Activated naive CD4-positive, alpha-beta T cell treated with anti-CD3 and anti-CD28 coated beads for 36 hours (primary cell): ENCODE measurements around the gene NOX5. TPM values are rescaled to one million over a fixed set of nuclear protein-coding genes. Genes with fewer than 3 reads are reported as not detected.

Experiments used
- CTCF ChIA-PET: fragments of 350-600 bp; sonication (Branson Sonifier 250); formaldehyde crosslinking; loops from one replicate; lab custom pipeline; 2021; ENCODE audit warnings: antibody characterized with exemption; lab: Charles Lee
- DNase-seq: peaks from one replicate; pipeline ENCODE4 v3.0.0-alpha.2; 2020
- H3K27ac Mint-ChIP-seq: one replicate; pipeline ENCODE4 v1.8.0; 2021; ENCODE audit warnings: mild to moderate bottlenecking, mixed read lengths
- H3K27me3 Mint-ChIP-seq: one replicate; pipeline ENCODE4 v1.8.0; 2021; ENCODE audit warnings: low read depth, mixed read lengths
- H3K36me3 Mint-ChIP-seq: one replicate; pipeline ENCODE4 v1.8.0; 2021; ENCODE audit warnings: low read depth, mixed read lengths
- H3K4me1 Mint-ChIP-seq: one replicate; pipeline ENCODE4 v1.8.0; 2021; ENCODE audit warnings: low read depth, mixed read lengths
- H3K4me3 Mint-ChIP-seq: one replicate; pipeline ENCODE4 v1.8.0; 2021; ENCODE audit warnings: mild to moderate bottlenecking, moderate library complexity, mixed read lengths
- H3K9me3 Mint-ChIP-seq: one replicate; pipeline ENCODE4 v1.8.0; 2021; ENCODE audit warnings: mixed read lengths
- intact Hi-C: fragments of 100-400 bp; cut with micrococcal nuclease; formaldehyde crosslinking; loops from one replicate; pipeline ENCODE4 v1.15.1; 2023
- total RNA-seq, 2 experiments: library from RNA; stranded (reverse); gene quantifications; one replicate each; pipeline ENCODE4 v1.2.3, GENCODE V29; 2021

The NOX5 gene
- total RNA-seq, 2 experiments from 2014 or later, result not detected

DNA sequence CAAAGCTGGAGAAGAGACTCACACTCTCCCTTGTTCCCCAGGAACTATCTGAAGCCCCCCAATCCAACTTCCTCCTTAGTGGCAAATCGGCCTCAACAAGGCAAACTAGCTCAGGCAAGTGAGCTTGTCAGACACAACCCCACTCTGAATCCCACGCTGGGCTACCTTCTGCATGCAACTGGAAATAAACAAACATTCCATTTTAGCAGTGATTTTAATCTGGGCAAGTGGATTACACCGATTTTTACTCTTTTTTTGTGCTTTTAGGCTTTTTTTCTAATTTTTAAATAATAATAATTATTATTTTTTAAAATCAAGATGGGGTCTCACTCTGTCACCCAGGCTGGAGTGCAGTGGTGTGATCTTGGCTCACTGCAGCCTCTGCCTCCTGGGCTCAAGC lies 2.9 kb upstream of the NOX5 start:
- no peak for DNase-seq
- Mint-ChIP-seq H3K9me3 (peaks cover 22% of the 10 kb centered on the region), H3K36me3 (peaks cover 6% of the 10 kb centered on the region), H3K4me1 (no peaks in the 10 kb centered on the region), H3K27me3 (peaks cover 4% of the 10 kb centered on the region), H3K4me3 (no peak overlapping the region), H3K27ac (no peak overlapping the region)
- intact Hi-C loops, result no loop called here
- CTCF ChIA-PET, result no interaction called here

DNA sequence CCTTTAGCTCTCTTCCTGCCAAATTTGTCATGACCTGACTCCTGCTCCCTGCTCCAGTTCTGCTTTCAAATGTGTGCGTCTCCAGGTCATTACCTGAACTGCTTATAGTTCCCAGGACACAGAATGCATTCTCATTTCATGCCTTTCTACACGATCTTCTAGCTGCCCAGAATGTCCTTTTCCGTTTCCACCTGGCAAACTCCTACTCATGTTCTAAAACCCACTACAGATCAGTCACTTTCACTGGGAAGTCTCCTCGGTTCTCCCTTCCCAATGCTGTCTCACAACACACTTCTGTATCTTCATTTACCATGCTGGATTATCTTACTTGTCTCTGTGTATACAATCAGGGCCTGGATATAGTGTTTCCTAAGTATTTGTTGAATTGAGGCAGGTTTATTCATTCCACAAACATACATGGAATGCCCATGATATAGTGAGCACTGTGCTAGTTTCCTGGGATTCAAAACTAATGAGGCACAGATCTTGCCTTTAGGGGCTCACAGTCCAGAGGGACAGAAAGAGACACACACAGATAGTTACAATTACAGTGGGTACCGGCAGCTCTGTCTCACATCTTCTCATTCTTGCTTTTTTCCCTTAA lies 1.6 kb upstream of the NOX5 start:
- H3K27ac Mint-ChIP-seq, result no peak overlapping the region
- peaks cover 4% of the 10 kb centered on the region for H3K27me3 Mint-ChIP-seq
- intact Hi-C loops, result no loop called here
- peaks cover 2% of the 10 kb centered on the region for H3K36me3 Mint-ChIP-seq
- no peak overlapping the region for H3K4me3 Mint-ChIP-seq
- peaks cover 16% of the 10 kb centered on the region for H3K9me3 Mint-ChIP-seq
- no peak for DNase-seq
- CTCF ChIA-PET, result no interaction called here
- H3K4me1 Mint-ChIP-seq, result no peaks in the 10 kb centered on the region

DNA sequence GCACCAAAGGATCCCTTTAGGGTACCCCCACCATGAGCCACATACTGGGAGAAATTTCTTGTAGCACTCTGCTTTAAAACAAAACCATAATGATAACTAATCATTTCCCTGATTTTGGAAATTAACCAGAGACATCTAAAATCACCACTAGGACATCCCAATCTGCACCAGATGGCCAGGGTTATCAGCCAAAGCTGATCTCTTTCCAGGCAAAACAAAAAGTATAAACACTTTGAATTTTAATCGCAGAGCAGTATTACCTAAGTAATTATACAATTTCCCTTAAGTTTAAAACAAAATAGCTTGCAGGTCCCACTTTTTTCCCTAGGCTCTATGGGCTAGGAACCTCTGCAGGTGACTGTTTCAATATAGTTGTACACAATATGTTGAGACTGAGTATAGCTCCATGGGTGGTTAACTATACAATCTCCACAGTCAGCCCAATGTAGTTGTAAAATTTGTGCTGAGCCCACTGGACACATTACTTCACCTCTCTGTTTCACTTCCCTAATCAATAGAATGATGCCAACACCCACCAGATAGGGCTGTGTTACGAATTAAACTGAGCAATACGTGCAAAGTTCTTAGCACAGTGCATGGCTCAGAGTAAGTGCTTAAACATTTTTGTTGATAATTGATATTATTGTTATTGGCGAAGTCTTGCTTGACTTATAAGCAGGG lies 629 bp upstream of the NOX5 start:
- Mint-ChIP-seq H3K4me3 (no peak overlapping the region), H3K36me3 (peaks cover 2% of the 10 kb centered on the region), H3K27ac (no peak overlapping the region), H3K9me3 (peaks cover 9% of the 10 kb centered on the region), H3K4me1 (no peaks in the 10 kb centered on the region), H3K27me3 (peaks cover 4% of the 10 kb centered on the region)
- DNase-seq, result no peak
- intact Hi-C loops, result no loop called here
- CTCF ChIA-PET, result no interaction called here

DNA sequence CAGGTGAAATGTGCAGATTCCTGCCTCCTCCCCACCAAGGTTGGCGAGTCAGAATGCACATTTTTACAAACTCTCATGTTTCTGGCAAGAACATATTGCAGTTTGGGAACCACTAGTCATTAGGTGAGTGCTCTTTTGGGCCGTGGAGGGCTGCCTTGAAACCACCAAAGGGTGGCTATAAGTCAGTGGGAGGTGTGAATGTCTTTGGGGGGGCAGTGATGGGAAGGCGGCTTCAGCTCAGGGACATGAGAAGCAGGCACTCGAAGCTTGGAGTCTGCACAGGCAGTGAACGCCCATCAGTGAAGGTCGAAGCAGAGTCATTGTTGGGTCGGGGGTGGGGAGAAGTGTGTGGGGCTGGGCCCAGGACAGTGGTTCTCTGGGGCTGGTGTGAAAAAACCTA lies 1.1 kb downstream of the NOX5 start:
- Mint-ChIP-seq H3K4me1 (no peaks in the 10 kb centered on the region), H3K27me3 (peaks cover 4% of the 10 kb centered on the region), H3K4me3 (no peak overlapping the region), H3K27ac (no peak overlapping the region), H3K36me3 (no peaks in the 10 kb centered on the region), H3K9me3 (no peaks in the 10 kb centered on the region)
- CTCF ChIA-PET, result no interaction called here
- no peak for DNase-seq
- intact Hi-C loops, result no loop called here

DNA sequence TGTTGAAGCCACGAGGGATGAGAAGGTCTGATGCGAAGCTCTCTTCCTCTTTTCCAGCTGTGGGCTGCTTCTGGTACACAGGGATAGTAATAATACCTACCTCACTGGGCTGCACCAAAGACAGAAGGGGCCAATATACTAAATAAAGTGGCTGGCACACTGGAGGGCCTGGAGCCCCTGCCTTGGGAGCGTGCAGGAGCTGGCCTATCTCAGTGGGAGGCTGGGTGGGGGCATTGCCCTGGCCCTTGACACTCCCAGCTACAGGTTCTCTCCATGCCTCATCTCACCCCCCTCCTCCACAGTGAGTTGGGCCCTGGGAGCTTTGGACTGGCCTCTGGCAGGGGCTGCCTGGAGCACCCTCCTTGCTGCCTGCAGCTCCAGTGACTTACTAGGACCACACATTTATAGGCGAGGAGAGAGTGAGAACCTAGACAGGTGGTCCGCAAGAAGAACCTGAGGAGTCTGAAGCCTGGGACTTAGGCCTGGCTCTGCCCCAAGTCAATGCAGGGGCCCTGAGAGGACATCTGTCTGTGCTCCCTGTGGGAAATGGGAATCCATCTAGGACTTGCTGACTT lies 1.6 kb downstream of the NOX5 start:
- peaks cover 4% of the 10 kb centered on the region for H3K27me3 Mint-ChIP-seq
- CTCF ChIA-PET, result no interaction called here
- H3K27ac Mint-ChIP-seq, result no peak overlapping the region
- H3K4me3 Mint-ChIP-seq, result no peak overlapping the region
- H3K4me1 Mint-ChIP-seq, result no peaks in the 10 kb centered on the region
- no peaks in the 10 kb centered on the region for H3K9me3 Mint-ChIP-seq
- DNase-seq, result no peak
- intact Hi-C loops, result no loop called here
- no peaks in the 10 kb centered on the region for H3K36me3 Mint-ChIP-seq

DNA sequence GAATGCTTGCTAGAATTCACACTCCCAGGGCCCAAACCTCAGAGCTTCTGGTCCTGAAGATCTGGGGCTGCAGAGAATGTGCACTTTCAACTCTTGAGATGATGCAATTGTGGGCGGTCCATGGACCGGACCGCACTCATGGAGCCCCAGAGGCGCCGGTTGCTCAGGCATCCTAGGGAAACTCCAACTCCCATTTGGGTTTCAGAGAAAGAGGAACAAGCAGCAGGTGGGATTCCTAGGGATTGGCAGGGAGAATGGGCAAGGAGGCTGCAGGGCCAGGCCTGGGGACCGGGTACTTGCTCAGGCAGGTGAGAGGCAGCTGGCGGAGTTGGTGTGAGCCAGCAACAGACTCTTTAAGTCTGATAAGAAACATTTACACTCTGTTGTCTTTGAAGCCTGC lies 3.5 kb downstream of the NOX5 start:
- no peak overlapping the region for H3K27ac Mint-ChIP-seq
- DNase-seq, result no peak
- no peak overlapping the region for H3K4me3 Mint-ChIP-seq
- no peaks in the 10 kb centered on the region for H3K4me1 Mint-ChIP-seq
- H3K27me3 Mint-ChIP-seq, result peaks cover 3% of the 10 kb centered on the region
- CTCF ChIA-PET, result no interaction called here
- no peaks in the 10 kb centered on the region for H3K9me3 Mint-ChIP-seq
- intact Hi-C loops, result no loop called here
- H3K36me3 Mint-ChIP-seq, result no peaks in the 10 kb centered on the region

DNA sequence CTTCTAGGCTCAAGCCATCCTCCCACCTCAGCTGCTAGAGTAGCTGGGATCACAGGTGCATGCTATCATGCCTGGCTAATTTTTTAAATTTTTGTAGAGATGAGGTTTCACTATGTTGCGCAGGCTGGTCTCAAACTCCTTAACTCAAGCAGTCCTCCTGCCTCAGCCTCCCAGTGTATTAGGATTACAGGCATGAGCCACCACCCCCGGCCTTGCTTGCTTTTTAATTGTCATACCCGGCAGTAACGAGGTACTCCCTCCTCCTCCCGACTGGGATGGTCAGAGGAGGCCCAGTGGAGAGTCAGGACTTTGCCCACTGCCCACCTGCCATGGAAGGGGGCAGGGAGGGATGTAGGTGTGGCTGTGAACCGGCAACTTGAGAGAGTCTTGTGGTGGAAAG lies 4.5 kb downstream of the NOX5 start:
- H3K9me3 Mint-ChIP-seq, result no peaks in the 10 kb centered on the region
- H3K27me3 Mint-ChIP-seq, result peaks cover 4% of the 10 kb centered on the region
- H3K4me1 Mint-ChIP-seq, result no peaks in the 10 kb centered on the region
- H3K27ac Mint-ChIP-seq, result no peak overlapping the region
- H3K36me3 Mint-ChIP-seq, result no peaks in the 10 kb centered on the region
- CTCF ChIA-PET, result no interaction called here
- intact Hi-C loops, result no loop called here
- no peak for DNase-seq
- no peak overlapping the region for H3K4me3 Mint-ChIP-seq

DNA sequence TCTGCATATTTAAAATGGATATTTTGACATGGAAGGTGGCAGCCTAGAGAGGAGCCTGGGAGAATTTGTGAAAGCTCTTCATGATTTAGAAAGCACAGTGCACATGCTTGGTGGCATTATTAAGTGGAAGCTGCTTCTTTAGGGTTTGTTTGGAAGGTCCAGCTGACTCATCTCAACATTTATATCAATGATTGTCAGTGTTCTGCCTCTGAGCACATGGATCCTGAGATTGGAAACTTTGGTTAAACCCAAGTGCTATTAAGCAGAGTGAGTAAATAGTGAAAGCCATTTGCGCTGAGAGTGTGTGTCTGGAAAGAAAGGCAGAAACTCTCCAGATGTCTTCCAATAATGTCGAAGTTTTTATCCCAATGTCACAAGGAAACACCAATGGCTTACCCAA lies 7.4 kb downstream of the NOX5 start:
- no peaks in the 10 kb centered on the region for H3K4me1 Mint-ChIP-seq
- no peaks in the 10 kb centered on the region for H3K36me3 Mint-ChIP-seq
- no peak overlapping the region for H3K4me3 Mint-ChIP-seq
- no peak for DNase-seq
- CTCF ChIA-PET, result interaction anchor here (2.5 kb wide), 1 partner anchor 10 kb away, joined by 8 read pairs; no protein-coding TSS in a partner anchor
- no peak overlapping the region for H3K27ac Mint-ChIP-seq
- H3K9me3 Mint-ChIP-seq, result no peaks in the 10 kb centered on the region
- intact Hi-C loops, result no loop called here
- H3K27me3 Mint-ChIP-seq, result peaks cover 10% of the 10 kb centered on the region

DNA sequence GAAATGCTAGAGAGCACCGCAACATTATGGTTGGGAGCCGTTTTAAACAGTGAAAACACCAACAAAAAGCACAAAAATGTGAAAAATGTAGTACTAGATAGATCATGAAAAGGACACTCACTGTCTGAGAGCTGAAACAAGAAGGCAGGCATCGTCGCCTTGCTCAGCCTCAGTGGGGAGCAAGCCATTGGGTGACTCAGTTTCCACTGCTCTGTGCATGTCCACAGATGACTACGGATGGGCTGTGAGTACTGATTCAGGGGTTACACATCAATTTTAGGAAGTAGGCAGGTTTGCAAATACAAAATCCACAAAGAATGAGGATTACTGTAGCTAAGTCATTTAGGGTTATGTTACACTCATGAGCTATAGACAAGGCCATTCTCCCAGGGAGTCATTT lies 10.8 kb downstream of the NOX5 start:
- Mint-ChIP-seq H3K36me3 (no peaks in the 10 kb centered on the region), H3K4me1 (no peaks in the 10 kb centered on the region), H3K27me3 (peaks cover 15% of the 10 kb centered on the region), H3K9me3 (no peaks in the 10 kb centered on the region), H3K4me3 (no peak overlapping the region), H3K27ac (no peak overlapping the region)
- intact Hi-C loops, result no loop called here
- CTCF ChIA-PET, result no interaction called here
- no peak for DNase-seq

DNA sequence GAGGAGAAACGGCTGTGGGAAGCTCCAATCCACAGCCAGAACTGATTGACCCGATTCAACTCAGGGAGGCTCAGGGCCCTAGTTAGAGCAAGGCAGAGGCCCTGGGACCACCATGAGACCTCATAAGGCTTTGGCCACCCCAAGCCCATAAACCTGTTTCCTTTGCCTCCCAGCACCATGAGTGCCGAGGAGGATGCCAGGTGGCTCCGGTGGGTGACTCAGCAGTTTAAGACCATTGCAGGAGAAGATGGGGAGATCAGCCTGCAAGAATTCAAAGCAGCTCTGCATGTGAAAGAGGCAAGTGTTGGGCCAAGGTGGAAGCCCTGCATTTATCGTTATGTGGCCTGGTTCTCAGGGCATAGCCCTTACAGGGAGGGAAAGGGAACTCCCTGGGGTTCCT lies 11.9 kb downstream of the NOX5 start:
- Mint-ChIP-seq H3K4me1 (no peaks in the 10 kb centered on the region), H3K27me3 (peaks cover 21% of the 10 kb centered on the region), H3K9me3 (no peaks in the 10 kb centered on the region), H3K4me3 (no peak overlapping the region), H3K36me3 (no peaks in the 10 kb centered on the region), H3K27ac (no peak overlapping the region)
- intact Hi-C loops, result no loop called here
- DNase-seq, result no peak
- CTCF ChIA-PET, result interaction anchor here (0.9 kb wide), 1 partner anchor 14 kb away, joined by 4 read pairs; no protein-coding TSS in a partner anchor

DNA sequence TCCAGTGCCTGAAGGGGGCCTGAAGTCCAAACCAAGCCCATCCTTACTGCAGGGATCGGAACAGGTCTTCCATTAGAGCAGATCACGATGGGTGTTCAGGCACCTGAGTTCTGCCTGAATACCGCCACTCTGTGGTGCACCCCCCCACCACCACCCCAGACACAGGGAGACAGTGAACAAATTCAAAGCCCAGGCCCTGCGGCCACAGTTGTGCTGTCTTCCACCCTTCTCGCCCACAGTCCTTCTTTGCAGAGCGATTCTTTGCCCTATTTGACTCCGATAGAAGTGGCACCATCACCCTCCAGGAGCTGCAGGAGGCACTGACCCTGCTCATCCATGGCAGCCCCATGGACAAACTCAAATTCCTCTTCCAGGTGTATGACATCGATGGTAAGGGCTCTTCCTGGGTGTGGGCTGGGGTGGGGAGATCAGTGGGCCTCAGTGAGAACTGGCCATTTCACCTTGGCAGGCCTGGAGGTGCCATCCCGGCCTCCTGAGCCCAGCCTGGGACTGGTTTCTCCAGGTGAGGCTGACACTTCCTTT lies 13.6 kb downstream of the NOX5 start:
- Mint-ChIP-seq H3K4me1 (peaks cover 4% of the 10 kb centered on the region), H3K27ac (no peak overlapping the region), H3K27me3 (peaks cover 24% of the 10 kb centered on the region), H3K4me3 (no peak overlapping the region), H3K9me3 (no peaks in the 10 kb centered on the region), H3K36me3 (no peaks in the 10 kb centered on the region)
- CTCF ChIA-PET, result no interaction called here
- intact Hi-C loops, result no loop called here
- DNase-seq, result no peak

DNA sequence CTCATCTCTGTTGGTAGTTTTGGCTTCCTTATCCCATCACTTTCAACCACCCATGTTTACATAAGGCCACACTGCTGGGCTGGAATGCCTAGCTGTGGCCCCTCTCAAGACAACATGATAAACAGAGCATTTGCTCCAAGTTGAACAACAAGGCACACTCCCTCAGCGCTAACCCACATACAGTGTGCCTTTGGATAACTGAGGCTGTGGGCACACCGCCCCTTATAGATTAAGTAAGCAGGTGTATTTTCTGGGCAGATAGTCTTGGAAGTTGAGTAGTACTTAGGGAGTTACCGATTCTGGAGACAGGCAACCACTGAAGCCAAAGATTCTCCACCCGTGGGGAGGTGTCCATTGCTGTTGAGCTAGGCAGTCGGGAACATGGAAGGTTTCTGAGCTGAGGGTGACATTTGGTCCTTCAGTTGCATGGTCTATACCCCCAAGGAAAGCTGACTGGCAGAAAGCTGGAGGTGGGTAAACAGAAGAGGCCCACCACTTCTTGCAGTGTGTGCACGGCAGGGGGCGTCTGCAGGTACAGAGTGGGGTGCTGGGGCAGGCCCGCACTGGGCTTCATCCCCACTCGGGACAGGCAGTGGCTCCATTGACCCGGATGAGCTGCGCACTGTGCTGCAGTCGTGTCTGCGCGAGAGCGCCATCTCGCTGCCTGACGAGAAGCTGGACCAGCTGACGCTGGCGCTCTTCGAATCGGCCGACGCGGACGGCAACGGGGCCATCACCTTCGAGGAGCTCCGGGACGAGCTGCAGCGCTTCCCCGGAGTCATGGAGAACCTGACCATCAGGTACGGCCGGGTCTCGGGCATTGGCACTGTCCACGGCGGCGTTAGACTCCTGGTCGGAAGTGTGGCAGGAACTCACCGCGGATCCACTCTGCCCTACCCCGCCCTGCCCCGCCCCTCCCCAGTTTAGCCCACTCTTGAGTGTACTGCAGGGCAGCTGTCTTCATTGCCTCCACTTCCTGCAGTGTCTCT lies 16.8 kb downstream of the NOX5 start:
- Mint-ChIP-seq H3K4me3 (peak overlapping the region; percentile 24), H3K27ac (no peak overlapping the region), H3K9me3 (no peaks in the 10 kb centered on the region), H3K36me3 (no peaks in the 10 kb centered on the region), H3K4me1 (peaks cover 8% of the 10 kb centered on the region), H3K27me3 (peaks cover 31% of the 10 kb centered on the region)
- DNase-seq, result peak; percentile 58
- CTCF ChIA-PET, result interaction anchor here (0.7 to 2.0 kb wide), 9 partner anchors 9 to 350 kb away, joined by 3 to 10 read pairs (median 4); no protein-coding TSS in a partner anchor
- intact Hi-C loops, result no loop called here
